HepG2 (cell line): ENCODE results near the gene ZNF25.

Source experiments
- CC2D1A ChIP-seq: sonication (generic); formaldehyde crosslinking; IDR thresholded peaks from 2 replicates; pipeline ENCODE4 v1.8.1; 2023; ENCODE audit warnings: mild to moderate bottlenecking, missing genetic modification reagents
- NR2C2 ChIP-seq: sonication (generic); formaldehyde crosslinking; IDR thresholded peaks from 2 replicates; pipeline ENCODE4 v1.4.0; 2020; ENCODE audit warnings: missing genetic modification reagents, mild to moderate bottlenecking, moderate library complexity, borderline replicate concordance
- ZNF614 ChIP-seq: IDR thresholded peaks from 2 replicates; pipeline ENCODE4 v1.6.1; 2018; ENCODE audit warnings: missing biosample characterization, missing genetic modification reagents, inconsistent platforms, borderline replicate concordance
- TF ChIP-seq, protein P1 (sequence below): sonication (generic); formaldehyde crosslinking; IDR thresholded peaks from 2 replicates; pipeline ENCODE4 v1.5.0; 2020; ENCODE audit warnings: mild to moderate bottlenecking, missing genetic modification reagents, moderate library complexity
- TF ChIP-seq, protein P2 (sequence below): sonication (generic); formaldehyde crosslinking; IDR thresholded peaks from 2 replicates; pipeline ENCODE4 v1.5.1; 2020; ENCODE audit warnings: mild to moderate bottlenecking, missing genetic modification reagents, moderate library complexity

DNA sequence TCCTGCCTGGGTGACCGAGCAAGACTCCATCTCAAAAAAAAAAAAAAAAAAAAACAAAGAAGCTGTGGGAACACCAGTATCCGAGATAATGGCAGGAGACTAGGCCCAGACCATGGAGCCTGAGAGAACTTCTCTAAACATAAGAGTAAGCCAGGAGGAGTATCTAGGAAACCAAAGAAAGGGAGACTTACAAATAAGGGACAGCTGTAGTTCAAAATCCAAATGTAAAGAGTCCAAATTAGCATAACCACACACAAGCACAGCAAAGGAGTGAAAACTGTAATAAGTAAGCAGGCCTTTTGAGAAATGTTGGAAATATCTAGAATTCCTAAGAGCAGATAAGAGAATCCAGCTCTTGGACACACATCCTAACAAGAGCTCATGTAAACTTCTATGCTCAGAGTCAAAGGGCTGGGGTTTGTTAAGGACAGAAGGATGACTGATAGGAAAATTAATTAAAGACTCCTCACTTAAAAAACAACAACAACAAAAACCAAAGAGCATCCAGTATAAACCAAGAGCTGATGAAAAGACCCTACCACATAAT lies 15.8 kb downstream of the ZNF25 start:
- TF ChIP-seq, protein P1, sequence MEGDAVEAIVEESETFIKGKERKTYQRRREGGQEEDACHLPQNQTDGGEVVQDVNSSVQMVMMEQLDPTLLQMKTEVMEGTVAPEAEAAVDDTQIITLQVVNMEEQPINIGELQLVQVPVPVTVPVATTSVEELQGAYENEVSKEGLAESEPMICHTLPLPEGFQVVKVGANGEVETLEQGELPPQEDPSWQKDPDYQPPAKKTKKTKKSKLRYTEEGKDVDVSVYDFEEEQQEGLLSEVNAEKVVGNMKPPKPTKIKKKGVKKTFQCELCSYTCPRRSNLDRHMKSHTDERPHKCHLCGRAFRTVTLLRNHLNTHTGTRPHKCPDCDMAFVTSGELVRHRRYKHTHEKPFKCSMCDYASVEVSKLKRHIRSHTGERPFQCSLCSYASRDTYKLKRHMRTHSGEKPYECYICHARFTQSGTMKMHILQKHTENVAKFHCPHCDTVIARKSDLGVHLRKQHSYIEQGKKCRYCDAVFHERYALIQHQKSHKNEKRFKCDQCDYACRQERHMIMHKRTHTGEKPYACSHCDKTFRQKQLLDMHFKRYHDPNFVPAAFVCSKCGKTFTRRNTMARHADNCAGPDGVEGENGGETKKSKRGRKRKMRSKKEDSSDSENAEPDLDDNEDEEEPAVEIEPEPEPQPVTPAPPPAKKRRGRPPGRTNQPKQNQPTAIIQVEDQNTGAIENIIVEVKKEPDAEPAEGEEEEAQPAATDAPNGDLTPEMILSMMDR (CRISPR knock-in tag), result no peak
- TF ChIP-seq, protein P2, sequence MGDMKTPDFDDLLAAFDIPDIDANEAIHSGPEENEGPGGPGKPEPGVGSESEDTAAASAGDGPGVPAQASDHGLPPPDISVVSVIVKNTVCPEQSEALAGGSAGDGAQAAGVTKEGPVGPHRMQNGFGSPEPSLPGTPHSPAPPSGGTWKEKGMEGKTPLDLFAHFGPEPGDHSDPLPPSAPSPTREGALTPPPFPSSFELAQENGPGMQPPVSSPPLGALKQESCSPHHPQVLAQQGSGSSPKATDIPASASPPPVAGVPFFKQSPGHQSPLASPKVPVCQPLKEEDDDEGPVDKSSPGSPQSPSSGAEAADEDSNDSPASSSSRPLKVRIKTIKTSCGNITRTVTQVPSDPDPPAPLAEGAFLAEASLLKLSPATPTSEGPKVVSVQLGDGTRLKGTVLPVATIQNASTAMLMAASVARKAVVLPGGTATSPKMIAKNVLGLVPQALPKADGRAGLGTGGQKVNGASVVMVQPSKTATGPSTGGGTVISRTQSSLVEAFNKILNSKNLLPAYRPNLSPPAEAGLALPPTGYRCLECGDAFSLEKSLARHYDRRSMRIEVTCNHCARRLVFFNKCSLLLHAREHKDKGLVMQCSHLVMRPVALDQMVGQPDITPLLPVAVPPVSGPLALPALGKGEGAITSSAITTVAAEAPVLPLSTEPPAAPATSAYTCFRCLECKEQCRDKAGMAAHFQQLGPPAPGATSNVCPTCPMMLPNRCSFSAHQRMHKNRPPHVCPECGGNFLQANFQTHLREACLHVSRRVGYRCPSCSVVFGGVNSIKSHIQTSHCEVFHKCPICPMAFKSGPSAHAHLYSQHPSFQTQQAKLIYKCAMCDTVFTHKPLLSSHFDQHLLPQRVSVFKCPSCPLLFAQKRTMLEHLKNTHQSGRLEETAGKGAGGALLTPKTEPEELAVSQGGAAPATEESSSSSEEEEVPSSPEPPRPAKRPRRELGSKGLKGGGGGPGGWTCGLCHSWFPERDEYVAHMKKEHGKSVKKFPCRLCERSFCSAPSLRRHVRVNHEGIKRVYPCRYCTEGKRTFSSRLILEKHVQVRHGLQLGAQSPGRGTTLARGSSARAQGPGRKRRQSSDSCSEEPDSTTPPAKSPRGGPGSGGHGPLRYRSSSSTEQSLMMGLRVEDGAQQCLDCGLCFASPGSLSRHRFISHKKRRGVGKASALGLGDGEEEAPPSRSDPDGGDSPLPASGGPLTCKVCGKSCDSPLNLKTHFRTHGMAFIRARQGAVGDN, result no peak
- TF ChIP-seq CC2D1A (CRISPR knock-in tag), result no peak
- no peak for TF ChIP-seq NR2C2 (CRISPR knock-in tag)
- no peak for TF ChIP-seq ZNF614 (CRISPR knock-in tag)
